Upper lobe of left lung (tissue), 6 donors: ENCODE data around the gene SCFD2. TPM values are rescaled to one million over a fixed set of nuclear protein-coding genes. Genes with fewer than 3 reads are reported as not detected.

Experiments used
- ATAC-seq, 2 donors: fragments of 200-7000 bp; cut with Tn5 transposase; one replicate each; pipeline ENCODE4 v1.9.1; 2022; ENCODE audit warnings: mild to moderate bottlenecking in 2 of 2, moderate library complexity in 2 of 2; ENCODE audit not compliant: low FRiP score in 2 of 2
- DNase-seq, 2 donors: peaks; one replicate each; pipeline ENCODE4 v3.0.0-alpha.2; 2019 to 2020
- H3K27ac ChIP-seq, 4 donors: fragments of 200-600 bp; sonication (generic); one replicate each; pipeline ENCODE4 v1.5.1; 2016 to 2019
- H3K27me3 ChIP-seq, 4 donors: fragments of 200-600 bp; sonication (generic); one replicate each; pipeline ENCODE4 v1.5.1; 2017 to 2019
- H3K36me3 ChIP-seq, 4 donors: fragments of 200-600 bp; sonication (generic); one replicate each; pipeline ENCODE4 v1.5.1; 2016 to 2019
- H3K4me1 ChIP-seq, 4 donors: fragments of 200-600 bp; sonication (generic); one replicate each; pipeline ENCODE4 v1.5.1; 2018 to 2019
- H3K4me3 ChIP-seq, 4 donors: fragments of 200-600 bp; sonication (generic); one replicate each; pipeline ENCODE4 v1.5.1; 2017 to 2019; ENCODE audit warnings: mild to moderate bottlenecking in 2 of 4, moderate library complexity in 1 of 4
- H3K9me3 ChIP-seq, 4 donors: fragments of 200-600 bp; sonication (generic); one replicate each; pipeline ENCODE4 v1.5.1; 2018 to 2019
- EP300 ChIP-seq, 4 donors: sonication (generic); formaldehyde crosslinking; IDR thresholded peaks; one replicate each; pipeline ENCODE4 v1.5.1; 2017; ENCODE audit warnings: antibody characterized with exemption in 4 of 4, control low read depth in 2 of 4
- POLR2A ChIP-seq, 4 donors: fragments of 450-650 bp; IDR thresholded peaks; one replicate each; pipeline ENCODE4 v1.5.1; 2016 to 2017; ENCODE audit warnings: antibody characterized with exemption in 4 of 4, mild to moderate bottlenecking in 2 of 4
- POLR2AphosphoS5 ChIP-seq, 2 donors: sonication (generic); formaldehyde crosslinking; IDR thresholded peaks; one replicate each; pipeline ENCODE4 v1.5.1; 2017; ENCODE audit warnings: antibody characterized with exemption in 2 of 2
- WGBS, 2 donors: methylation state at CpG; one replicate each; pipeline ENCODE4 v1.1.5; 2017 to 2018; 5-methylcytosine and 5-hydroxymethylcytosine counted together
- total RNA-seq, 6 donors: library from RNA; depleted of rRNA in 4 of 6; stranded (reverse); fragments of >200 nt in 4 of 6; gene quantifications; one replicate each; pipeline versions ENCODE4 v1.1.0 to v1.2.1, GENCODE V29; 2016 to 2021
- TF ChIP-seq, protein P1 (sequence below), 6 experiments: fragments of 450-650 bp in 4 of 6; fragments of 200-600 bp in 2 of 6; sonication (generic) in 2 of 6; IDR thresholded peaks; one replicate each; pipeline ENCODE4 v1.5.1; 2016 to 2019; ENCODE audit warnings: antibody characterized with exemption in 6 of 6
- donor health status: DM: no; HTN: no; CAD: no; lungs with moderate emphysema.
- donor health status: DM: no; HTN: yes; CAD: no; lungs with severe emphysema.

Gene SCFD2
- total RNA-seq, 6 donors from 2014 or later, result 15.2 to 33.5 (median 20.0) TPM

- Histone ChIP-seq H3K4me1 (no peaks in the 10 kb centered on the region), H3K4me3 (no peak overlapping the region), H3K27ac (no peak overlapping the region), H3K9me3 (no peaks in the 10 kb centered on the region), H3K36me3 (no peaks in the 10 kb centered on the region), H3K27me3 (no peaks in the 10 kb centered on the region)
- 91 to 92% methylated on average over 2 of the region's 2 CpGs for WGBS, 2 donors
- DNase-seq (no peak), ATAC-seq (no peak)
- TF ChIP-seq EP300 (IDR thresholded peaks at IDR 0.05) (no peak), POLR2AphosphoS5 (IDR thresholded peaks at IDR 0.05) (no peak), POLR2A (IDR thresholded peaks at IDR 0.05) (no peak)
These were observed 476.5 kb downstream of the SCFD2 start for GRCh38 chr4:52889354-52889753.

DNA sequence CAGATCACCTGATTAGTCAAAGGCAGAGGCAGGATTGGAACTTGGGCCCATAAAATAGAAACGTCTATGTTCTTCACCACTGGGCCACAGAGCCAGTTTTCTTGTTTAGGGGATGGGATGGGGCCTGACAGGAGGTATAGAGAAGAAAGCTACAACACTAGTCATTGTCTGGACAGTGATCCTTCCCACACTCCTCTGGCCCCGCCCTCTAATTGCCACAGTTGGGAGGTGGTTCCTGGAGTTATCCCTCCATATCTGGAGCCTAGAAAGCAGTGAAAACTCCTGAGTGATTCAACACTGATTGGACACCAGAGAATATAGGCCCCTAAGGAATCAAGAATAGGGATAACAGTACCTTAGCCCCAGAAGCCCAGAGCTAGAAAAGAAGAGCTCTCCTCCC is 480.9 kb downstream of the SCFD2 start:
- no peaks in the 10 kb centered on the region for H3K36me3 ChIP-seq
- ATAC-seq (no peak), DNase-seq (no peak)
- no peak overlapping the region for H3K4me3 ChIP-seq
- H3K4me1 ChIP-seq, result no peaks in the 10 kb centered on the region
- H3K9me3 ChIP-seq, result no peaks in the 10 kb centered on the region
- TF ChIP-seq POLR2AphosphoS5 (IDR thresholded peaks at IDR 0.05), result no peak
- no peaks in the 10 kb centered on the region for H3K27me3 ChIP-seq
- 91 to 96% methylated on average over 2 of the region's 2 CpGs for WGBS, 2 donors
- H3K27ac ChIP-seq, result no peak overlapping the region

GRCh38 chr4:52883707-52884669 is 481.9 kb downstream of the SCFD2 start:
- TF ChIP-seq POLR2AphosphoS5 (IDR thresholded peaks at IDR 0.05), result no peak
- TF ChIP-seq EP300 (IDR thresholded peaks at IDR 0.05), result no peak
- TF ChIP-seq, protein P1, sequence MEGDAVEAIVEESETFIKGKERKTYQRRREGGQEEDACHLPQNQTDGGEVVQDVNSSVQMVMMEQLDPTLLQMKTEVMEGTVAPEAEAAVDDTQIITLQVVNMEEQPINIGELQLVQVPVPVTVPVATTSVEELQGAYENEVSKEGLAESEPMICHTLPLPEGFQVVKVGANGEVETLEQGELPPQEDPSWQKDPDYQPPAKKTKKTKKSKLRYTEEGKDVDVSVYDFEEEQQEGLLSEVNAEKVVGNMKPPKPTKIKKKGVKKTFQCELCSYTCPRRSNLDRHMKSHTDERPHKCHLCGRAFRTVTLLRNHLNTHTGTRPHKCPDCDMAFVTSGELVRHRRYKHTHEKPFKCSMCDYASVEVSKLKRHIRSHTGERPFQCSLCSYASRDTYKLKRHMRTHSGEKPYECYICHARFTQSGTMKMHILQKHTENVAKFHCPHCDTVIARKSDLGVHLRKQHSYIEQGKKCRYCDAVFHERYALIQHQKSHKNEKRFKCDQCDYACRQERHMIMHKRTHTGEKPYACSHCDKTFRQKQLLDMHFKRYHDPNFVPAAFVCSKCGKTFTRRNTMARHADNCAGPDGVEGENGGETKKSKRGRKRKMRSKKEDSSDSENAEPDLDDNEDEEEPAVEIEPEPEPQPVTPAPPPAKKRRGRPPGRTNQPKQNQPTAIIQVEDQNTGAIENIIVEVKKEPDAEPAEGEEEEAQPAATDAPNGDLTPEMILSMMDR (IDR thresholded peaks at IDR 0.05), result no peak
- no peak for TF ChIP-seq POLR2A (IDR thresholded peaks at IDR 0.05)
- no peak for ATAC-seq
- no peaks in the 10 kb centered on the region for H3K36me3 ChIP-seq
- no peak overlapping the region for H3K4me3 ChIP-seq
- WGBS, 2 donors, result 86 to 91% methylated on average over 4 of the region's 4 CpGs
- H3K4me1 ChIP-seq, result no peaks in the 10 kb centered on the region
- H3K27ac ChIP-seq, result no peak overlapping the region
- H3K9me3 ChIP-seq, result no peaks in the 10 kb centered on the region
- DNase-seq, result no peak
- H3K27me3 ChIP-seq, result no peaks in the 10 kb centered on the region

DNA sequence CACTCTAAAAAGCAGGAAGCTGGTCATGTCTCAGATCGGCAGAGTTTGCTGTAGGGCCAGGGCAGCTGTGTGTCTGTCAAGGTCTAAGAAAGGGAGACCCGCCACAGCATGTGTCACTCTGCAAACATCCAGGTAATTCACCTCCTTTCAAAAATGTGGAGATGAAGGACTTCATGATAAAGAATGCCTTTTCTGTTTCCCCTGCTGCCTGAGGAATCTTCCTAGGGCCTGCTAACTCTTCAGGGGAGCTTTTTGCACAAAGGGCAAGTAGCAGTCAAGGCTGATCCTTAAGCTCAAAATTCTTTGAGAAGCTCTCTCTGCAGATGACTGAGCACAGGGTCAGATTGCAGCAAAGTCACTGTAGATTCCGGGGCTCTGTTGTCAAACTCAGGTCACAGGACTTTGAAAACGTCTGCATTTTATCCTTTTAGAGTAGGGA is 482.7 kb downstream of the SCFD2 start:
- ATAC-seq, result no peak
- Histone ChIP-seq H3K27ac (no peak overlapping the region), H3K4me1 (no peaks in the 10 kb centered on the region), H3K9me3 (no peaks in the 10 kb centered on the region), H3K36me3 (no peaks in the 10 kb centered on the region), H3K27me3 (no peaks in the 10 kb centered on the region), H3K4me3 (no peak overlapping the region)
- DNase-seq, result no peak
- WGBS, 2 donors, result 79 to 81% methylated on average over 4 of the region's 4 CpGs
- no peak for TF ChIP-seq EP300 (IDR thresholded peaks at IDR 0.05)
- TF ChIP-seq, protein P1 (IDR thresholded peaks at IDR 0.05), result no peak

GRCh38 chr4:52880994-52881393 is 484.9 kb downstream of the SCFD2 start:
- WGBS, 2 donors, result 81 to 96% methylated on average over 1 of the region's 1 CpG
- TF ChIP-seq EP300 (IDR thresholded peaks at IDR 0.05), result no peak
- no peak for TF ChIP-seq POLR2AphosphoS5 (IDR thresholded peaks at IDR 0.05)
- TF ChIP-seq POLR2A (IDR thresholded peaks at IDR 0.05), result no peak
- TF ChIP-seq, protein P1 (IDR thresholded peaks at IDR 0.05), result no peak
- Histone ChIP-seq H3K27me3 (no peaks in the 10 kb centered on the region), H3K27ac (no peak overlapping the region), H3K4me1 (no peaks in the 10 kb centered on the region), H3K36me3 (no peaks in the 10 kb centered on the region), H3K9me3 (no peaks in the 10 kb centered on the region), H3K4me3 (no peak overlapping the region)
- no peak for ATAC-seq
- DNase-seq, result no peak

GRCh38 chr4:52879471-52879870 is 486.4 kb downstream of the SCFD2 start:
- 68 to 72% methylated on average over 3 of the region's 3 CpGs for WGBS, 2 donors
- no peak for ATAC-seq
- DNase-seq, result no peak
- no peaks in the 10 kb centered on the region for H3K27me3 ChIP-seq
- H3K27ac ChIP-seq, result no peak overlapping the region
- H3K9me3 ChIP-seq, result no peaks in the 10 kb centered on the region
- TF ChIP-seq, protein P1 (IDR thresholded peaks at IDR 0.05), result no peak
- TF ChIP-seq POLR2A (IDR thresholded peaks at IDR 0.05) (no peak), POLR2AphosphoS5 (IDR thresholded peaks at IDR 0.05) (no peak), EP300 (IDR thresholded peaks at IDR 0.05) (no peak)
- no peak overlapping the region for H3K4me3 ChIP-seq
- no peaks in the 10 kb centered on the region for H3K36me3 ChIP-seq
- H3K4me1 ChIP-seq, result no peaks in the 10 kb centered on the region
